ENCODE measurements around the gene CD48.
"Not testable (repeated sequence)": the region's sequence is repeated elsewhere in the genome, so short reads cannot be mapped to it uniquely, and the experiment has no call there.

CD48 gene

GRCh38 chr1:160658162-160658813 is 53.3 kb downstream of the CD48 start:
- H3K4me3 ChIP-seq (ENCODE audit: low read depth, low read length): no peak overlapping the region

- H3K4me3 ChIP-seq (ENCODE audit: low read depth, low read length): no peak overlapping the region
Measured at GRCh38 chr1:160657250-160657781, 54.3 kb downstream of the CD48 start.

- H3K4me3 ChIP-seq (ENCODE audit: low read depth, low read length): no peak overlapping the region
Measured at GRCh38 chr1:160656737-160657136, 54.9 kb downstream of the CD48 start.

GRCh38 chr1:160653620-160654016 is 58.0 kb downstream of the CD48 start:
- no peak overlapping the region for H3K4me3 ChIP-seq (ENCODE audit: low read depth, low read length)

GRCh38 chr1:160652924-160653619 is 58.5 kb downstream of the CD48 start:
- H3K4me3 ChIP-seq (ENCODE audit: low read depth, low read length): no peak overlapping the region

GRCh38 chr1:160652065-160652641 is 59.5 kb downstream of the CD48 start:
- H3K4me3 ChIP-seq (ENCODE audit: low read depth, low read length): not testable (repeated sequence)

- H3K4me3 ChIP-seq (ENCODE audit: low read depth, low read length): no peak overlapping the region
Measured at GRCh38 chr1:160651433-160652064, 60.1 kb downstream of the CD48 start.

- H3K4me3 ChIP-seq (ENCODE audit: low read depth, low read length): no peak overlapping the region
Measured at GRCh38 chr1:160647329-160647720, 64.3 kb downstream of the CD48 start.

GRCh38 chr1:160646711-160647328 is 64.8 kb downstream of the CD48 start, which contains the start of gene SLAMF1:
Gene SLAMF1, minus strand, starts transcription at chr1:160647044. Its CDS starts 99 bp downstream, at chr1:160646945.
- no peak within 1 kb of the TSS for H3K4me3 ChIP-seq (ENCODE audit: low read depth, low read length)

GRCh38 chr1:160646180-160646579 is 65.4 kb downstream of the CD48 start:
- H3K4me3 ChIP-seq (ENCODE audit: low read depth, low read length): no peak overlapping the region

GRCh38 chr1:160645386-160646130 is 66.1 kb downstream of the CD48 start:
- no peak overlapping the region for H3K4me3 ChIP-seq (ENCODE audit: low read depth, low read length)

GRCh38 chr1:160644399-160644798 is 67.2 kb downstream of the CD48 start:
- no peak overlapping the region for H3K4me3 ChIP-seq (ENCODE audit: low read depth, low read length)

- H3K4me3 ChIP-seq (ENCODE audit: low read depth, low read length): no peak overlapping the region
Measured at GRCh38 chr1:160643138-160643537, 68.5 kb downstream of the CD48 start.

- no peak overlapping the region for H3K4me3 ChIP-seq (ENCODE audit: low read depth, low read length)
Measured at GRCh38 chr1:160642281-160642644, 69.4 kb downstream of the CD48 start.

- H3K4me3 ChIP-seq (ENCODE audit: low read depth, low read length): no peak overlapping the region
Measured at GRCh38 chr1:160641323-160642280, 70.0 kb downstream of the CD48 start.

GRCh38 chr1:160640359-160641123 is 71.1 kb downstream of the CD48 start:
- H3K4me3 ChIP-seq (ENCODE audit: low read depth, low read length): no peak overlapping the region

GRCh38 chr1:160639652-160640051 is 72.0 kb downstream of the CD48 start:
- H3K4me3 ChIP-seq (ENCODE audit: low read depth, low read length): no peak overlapping the region

GRCh38 chr1:160638926-160639325 is 72.7 kb downstream of the CD48 start:
- H3K4me3 ChIP-seq (ENCODE audit: low read depth, low read length): no peak overlapping the region

- no peak overlapping the region for H3K4me3 ChIP-seq (ENCODE audit: low read depth, low read length)
Measured at GRCh38 chr1:160638540-160638857, 73.1 kb downstream of the CD48 start.
